ENCODE data around the gene PTPRM. TPM values are rescaled to one million over a fixed set of nuclear protein-coding genes. Genes with fewer than 3 reads are reported as not detected.

The PTPRM gene
- total and polyA plus RNA-seq, 2 of the 8 experiments (the other 6 are each of a cell fraction or from before 2014, with no cell fraction given) = 4.1 to 7.0 TPM

DNA sequence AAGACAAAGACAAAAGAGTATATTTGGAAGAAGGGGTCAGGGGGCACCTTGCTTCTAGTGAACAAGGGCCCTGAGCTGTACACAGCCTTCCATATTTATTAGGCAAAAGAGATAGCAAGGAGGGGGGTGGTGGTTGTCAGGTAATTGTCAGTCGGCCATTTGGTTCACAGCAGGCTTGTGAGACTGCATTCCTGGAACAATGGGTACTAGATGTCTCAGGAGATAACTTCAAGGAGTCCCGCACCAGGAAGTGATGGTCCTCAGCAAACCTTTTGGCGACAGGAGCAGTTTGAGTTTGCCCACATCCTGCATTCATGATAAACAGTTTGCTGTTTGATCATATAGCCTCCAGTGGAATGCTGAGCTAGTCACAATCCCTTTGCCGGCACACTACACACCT lies 665.7 kb downstream of the PTPRM start (continued):
- TF ChIP-seq BACH1 (IDR thresholded peaks at IDR 0.05; ENCODE audit: low read length) = no peak
- TF ChIP-seq TAF7 (optimal IDR thresholded peaks at IDR 0.05; ENCODE audit: borderline replicate concordance, low read depth, low read length) = no peak
